Measurements from ENCODE around the gene PRX.

- TF ChIP-seq CTCF (conservative IDR thresholded peaks at IDR 0.05; ENCODE audit: low read depth, low read length), result no peak
- TF ChIP-seq EZH2 (IDR thresholded peaks at IDR 0.05; ENCODE audit: low read length, unreplicated experiment), result no peak
Measured at GRCh38 chr19:40415768-40416167, 2.6 kb upstream of the PRX start.
